Panc1 (cell line): ENCODE data around the gene MAPT. TPM values are rescaled to one million over a fixed set of nuclear protein-coding genes. Genes with fewer than 3 reads are reported as not detected.

Experiments used
- ATAC-seq: fragments of 200-7000 bp; cut with Tn5 transposase; 2 replicates; pipeline ENCODE4 v1.9.1; 2020; ENCODE audit warnings: mild to moderate bottlenecking, moderate library complexity
- BruUV-seq: library from RNA; stranded (reverse); fragments of 400-500 nt; replicated peaks from 2 replicates; lab custom pipeline; 2021; lab: Mats Ljungman, UMichigan
- CTCF ChIA-PET: fragments of 300-600 bp; sonication (Branson Sonifier 250); formaldehyde crosslinking; loops from one replicate; lab custom pipeline; 2022; ENCODE audit warnings: antibody characterized with exemption; lab: Charles Lee
- POLR2A ChIA-PET: fragments of 300-600 bp; sonication (Branson Sonifier 250); formaldehyde crosslinking; loops from one replicate; lab custom pipeline; 2022; ENCODE audit warnings: antibody characterized with exemption; lab: Charles Lee
- DNase-seq: peaks from one replicate; pipeline ENCODE4 v3.0.0-alpha.2; 2010; ENCODE audit warnings: low read depth, low spot score
- H3K27ac ChIP-seq: 2 replicates; pipeline ENCODE4 v1.5.1; 2011; ENCODE audit warnings: mild to moderate bottlenecking, low read length, inconsistent platforms
- H3K27me3 ChIP-seq: fragments of 200-500 bp; sonication (Bioruptor generic); 2 replicates; pipeline ENCODE4 v1.6.0; 2014; ENCODE audit warnings: low read length, inconsistent platforms; ENCODE audit not compliant: control insufficient read depth, insufficient read depth
- H3K36me3 ChIP-seq: fragments of 200-500 bp; sonication (Bioruptor generic); 2 replicates; pipeline ENCODE4 v1.5.1; 2014; ENCODE audit warnings: inconsistent platforms, mild to moderate bottlenecking, low read length, moderate library complexity; ENCODE audit not compliant: control insufficient read depth, insufficient read depth
- H3K4me1 ChIP-seq: 2 replicates; pipeline ENCODE4 v1.5.1; 2011; ENCODE audit warnings: inconsistent platforms, mild to moderate bottlenecking, low read length, moderate library complexity; ENCODE audit not compliant: control insufficient read depth, insufficient read depth
- H3K4me3 ChIP-seq, 2 experiments: 2 replicates each; pipeline ENCODE4 v1.5.1; 2011 to 2012; ENCODE audit warnings: low read depth in 2 of 2, low read length in 2 of 2, mild to moderate bottlenecking in 2 of 2, inconsistent platforms in 1 of 2, moderate library complexity in 1 of 2
- H3K9me3 ChIP-seq: fragments of 200-500 bp; sonication (Bioruptor generic); 2 replicates; pipeline ENCODE4 v1.5.1; 2014; ENCODE audit warnings: low read depth, mild to moderate bottlenecking, inconsistent platforms, low read length, moderate library complexity; ENCODE audit not compliant: control insufficient read depth, insufficient read depth
- POLR2AphosphoS5 ChIP-seq: IDR thresholded peaks from 2 replicates; pipeline ENCODE4 v1.6.1; 2012; ENCODE audit warnings: mild to moderate bottlenecking, low read depth, low read length, moderate library complexity
- REST ChIP-seq, 2 experiments: IDR thresholded peaks; 2 replicates each; pipeline ENCODE4 v1.6.1; 2011 to 2012; ENCODE audit warnings: low read depth in 2 of 2, control low read depth in 1 of 2, low read length in 1 of 2, mild to moderate bottlenecking in 1 of 2, moderate library complexity in 1 of 2; ENCODE audit not compliant: insufficient read depth in 1 of 2
- SIN3A ChIP-seq: IDR thresholded peaks from 2 replicates; pipeline ENCODE4 v1.6.1; 2012; ENCODE audit warnings: low read depth, mild to moderate bottlenecking, low read length, moderate library complexity, borderline replicate concordance; ENCODE audit not compliant: insufficient read depth
- TCF7L2 ChIP-seq: IDR thresholded peaks from 2 replicates; pipeline ENCODE4 v1.6.1; 2011; ENCODE audit warnings: mild to moderate bottlenecking, low read depth, low read length, inconsistent platforms
- in situ Hi-C: cut with HindIII; loops from 2 replicates; pipeline ENCODE4 v1.10.0; 2016; ENCODE audit warnings: low sequenced_read_pairs, low pct_unique_long_range_greater_than_20kb
- intact Hi-C: fragments of 100-400 bp; cut with micrococcal nuclease; formaldehyde crosslinking; loops from one replicate; pipeline ENCODE4 v1.10.0; 2022; ENCODE audit not compliant: unreplicated experiment
- total RNA-seq: library from RNA; stranded (reverse); gene quantifications from one replicate; pipeline ENCODE4 v1.2.1, GENCODE V29; 2021; ENCODE audit not compliant: unreplicated experiment
- TF ChIP-seq, protein P1 (sequence below): fragments of 450-650 bp; IDR thresholded peaks from 2 replicates; pipeline ENCODE4 v1.5.1; 2017; ENCODE audit warnings: mild to moderate bottlenecking

MAPT gene
- total RNA-seq, 1 experiment from 2014 or later: 0.59 TPM

DNA sequence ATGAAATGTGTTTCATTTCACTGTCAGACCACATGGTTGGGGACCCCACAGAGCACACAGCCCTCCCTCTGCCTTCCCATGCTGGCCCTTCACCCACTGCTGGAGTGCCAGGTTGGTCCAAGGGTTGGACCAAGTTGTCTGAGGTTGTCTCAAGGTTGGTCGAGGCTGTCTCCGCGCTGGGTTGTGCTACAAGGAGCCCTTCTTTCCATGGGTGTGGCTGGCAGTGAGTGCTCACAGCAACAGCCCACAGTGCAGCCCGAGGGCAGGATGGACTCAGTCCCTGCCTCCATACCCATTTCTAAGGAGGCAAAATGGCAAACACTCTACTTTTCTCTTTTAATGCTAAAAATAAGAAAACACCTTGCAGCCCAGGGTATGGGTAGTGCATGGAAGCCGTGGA, 68.9 kb downstream of the MAPT start:
- H3K9me3 ChIP-seq: no peaks in the 10 kb centered on the region
- in situ Hi-C loops: no loop called here
- no peaks in the 10 kb centered on the region; the same call in 1 of the 2 replicates for H3K36me3 ChIP-seq
- intact Hi-C loops: no loop called here
- no peak for DNase-seq
- ATAC-seq: no peak
- no peaks in the 10 kb centered on the region; the same call in 1 of the 2 replicates for H3K27me3 ChIP-seq
- no peak overlapping the region for H3K27ac ChIP-seq
- no peak overlapping the region for H3K4me3 ChIP-seq
- TF ChIP-seq REST (IDR thresholded peaks at IDR 0.05; ENCODE audit: insufficient read depth in 1 of 2, low read depth in 2 of 2, low read length in 1 of 2): no peak
- TF ChIP-seq, protein P1, sequence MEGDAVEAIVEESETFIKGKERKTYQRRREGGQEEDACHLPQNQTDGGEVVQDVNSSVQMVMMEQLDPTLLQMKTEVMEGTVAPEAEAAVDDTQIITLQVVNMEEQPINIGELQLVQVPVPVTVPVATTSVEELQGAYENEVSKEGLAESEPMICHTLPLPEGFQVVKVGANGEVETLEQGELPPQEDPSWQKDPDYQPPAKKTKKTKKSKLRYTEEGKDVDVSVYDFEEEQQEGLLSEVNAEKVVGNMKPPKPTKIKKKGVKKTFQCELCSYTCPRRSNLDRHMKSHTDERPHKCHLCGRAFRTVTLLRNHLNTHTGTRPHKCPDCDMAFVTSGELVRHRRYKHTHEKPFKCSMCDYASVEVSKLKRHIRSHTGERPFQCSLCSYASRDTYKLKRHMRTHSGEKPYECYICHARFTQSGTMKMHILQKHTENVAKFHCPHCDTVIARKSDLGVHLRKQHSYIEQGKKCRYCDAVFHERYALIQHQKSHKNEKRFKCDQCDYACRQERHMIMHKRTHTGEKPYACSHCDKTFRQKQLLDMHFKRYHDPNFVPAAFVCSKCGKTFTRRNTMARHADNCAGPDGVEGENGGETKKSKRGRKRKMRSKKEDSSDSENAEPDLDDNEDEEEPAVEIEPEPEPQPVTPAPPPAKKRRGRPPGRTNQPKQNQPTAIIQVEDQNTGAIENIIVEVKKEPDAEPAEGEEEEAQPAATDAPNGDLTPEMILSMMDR: no peak
- no peak for TF ChIP-seq TCF7L2
- no peak for TF ChIP-seq POLR2AphosphoS5
- no peak for TF ChIP-seq SIN3A
- CTCF ChIA-PET: no interaction called here
- no TSS peak for BruUV-seq
- POLR2A ChIA-PET: interaction anchor here (0.7 kb wide), 1 partner anchor 15 kb away, joined by 5 read pairs; no protein-coding TSS in a partner anchor
- H3K4me1 ChIP-seq: no peaks in the 10 kb centered on the region

GRCh38 chr17:45963889-45964288, 69.5 kb downstream of the MAPT start:
- in situ Hi-C loops: no loop called here
- intact Hi-C loops: no loop called here
- TF ChIP-seq POLR2AphosphoS5 (no peak), REST (IDR thresholded peaks at IDR 0.05; ENCODE audit: insufficient read depth in 1 of 2, low read depth in 2 of 2, low read length in 1 of 2) (no peak), TCF7L2 (no peak), SIN3A (no peak)
- TF ChIP-seq, protein P1: no peak
- Histone ChIP-seq H3K27ac (no peak overlapping the region), H3K27me3 (no peaks in the 10 kb centered on the region; the same call in 1 of the 2 replicates), H3K9me3 (no peaks in the 10 kb centered on the region), H3K36me3 (no peaks in the 10 kb centered on the region; the same call in 1 of the 2 replicates), H3K4me3 (no peak overlapping the region), H3K4me1 (no peaks in the 10 kb centered on the region)
- ChIA-PET CTCF (no interaction called here), POLR2A (interaction anchor here (0.7 kb wide), 1 partner anchor 15 kb away, joined by 5 read pairs; no protein-coding TSS in a partner anchor)
- BruUV-seq: no TSS peak
- DNase-seq (no peak), ATAC-seq (no peak)
